ENCODE measurements around the gene UGT1A9.

DNA sequence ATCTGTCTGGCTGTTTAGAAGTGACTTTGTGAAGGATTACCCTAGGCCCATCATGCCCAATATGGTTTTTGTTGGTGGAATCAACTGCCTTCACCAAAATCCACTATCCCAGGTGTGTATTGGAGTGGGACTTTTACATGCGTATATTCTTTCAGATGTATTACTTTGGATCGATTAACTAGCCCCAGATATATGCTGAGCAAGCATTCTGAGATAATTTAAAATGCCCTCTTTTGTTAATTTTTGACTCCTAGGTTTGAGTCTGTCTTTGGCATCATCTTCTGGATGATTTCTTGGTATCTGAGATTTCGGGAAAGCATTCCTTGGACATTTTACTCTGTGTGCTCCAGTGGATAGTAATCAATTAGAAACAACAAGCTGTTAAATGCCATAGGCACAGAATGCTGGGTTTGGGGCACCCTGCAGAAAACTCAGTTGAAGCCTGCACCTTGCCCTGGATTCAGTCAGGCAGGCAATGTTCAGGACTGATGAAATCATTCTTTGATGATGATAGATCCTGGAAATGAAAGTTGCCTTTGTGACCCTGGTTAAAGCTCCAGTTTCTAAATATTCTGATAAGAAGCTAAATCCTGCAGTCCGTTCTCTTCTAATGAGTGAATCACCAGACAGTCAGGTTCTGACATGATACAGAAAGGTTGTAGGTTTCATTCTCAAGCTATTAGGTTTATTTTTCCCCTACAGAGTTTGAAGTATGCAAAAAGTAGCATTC lies 89.5 kb downstream of the UGT1A9 start:
- TF ChIP-seq RCOR1 (conservative IDR thresholded peaks at IDR 0.05; ENCODE audit: low read depth, low read length) (no peak), TCF7 (IDR thresholded peaks at IDR 0.05; ENCODE audit: borderline replicate concordance) (no peak), HDAC6 (IDR thresholded peaks at IDR 0.05; ENCODE audit: unreplicated experiment) (no peak), RB1 (IDR thresholded peaks at IDR 0.05; ENCODE audit: borderline replicate concordance) (no peak), CHD4 (IDR thresholded peaks at IDR 0.05) (no peak), ESRRA (IDR thresholded peaks at IDR 0.05; ENCODE audit: low read length) (no peak), CBFB (IDR thresholded peaks at IDR 0.05; ENCODE audit: low read depth) (no peak), MTA2 (IDR thresholded peaks at IDR 0.05; ENCODE audit: low read depth) (no peak), SRF (IDR thresholded peaks at IDR 0.05; ENCODE audit: low read depth in 2 of 2, low read length in 2 of 2) (no peak), NFXL1 (IDR thresholded peaks at IDR 0.05; ENCODE audit: borderline replicate concordance) (no peak)
- TF ChIP-seq, protein P1, sequence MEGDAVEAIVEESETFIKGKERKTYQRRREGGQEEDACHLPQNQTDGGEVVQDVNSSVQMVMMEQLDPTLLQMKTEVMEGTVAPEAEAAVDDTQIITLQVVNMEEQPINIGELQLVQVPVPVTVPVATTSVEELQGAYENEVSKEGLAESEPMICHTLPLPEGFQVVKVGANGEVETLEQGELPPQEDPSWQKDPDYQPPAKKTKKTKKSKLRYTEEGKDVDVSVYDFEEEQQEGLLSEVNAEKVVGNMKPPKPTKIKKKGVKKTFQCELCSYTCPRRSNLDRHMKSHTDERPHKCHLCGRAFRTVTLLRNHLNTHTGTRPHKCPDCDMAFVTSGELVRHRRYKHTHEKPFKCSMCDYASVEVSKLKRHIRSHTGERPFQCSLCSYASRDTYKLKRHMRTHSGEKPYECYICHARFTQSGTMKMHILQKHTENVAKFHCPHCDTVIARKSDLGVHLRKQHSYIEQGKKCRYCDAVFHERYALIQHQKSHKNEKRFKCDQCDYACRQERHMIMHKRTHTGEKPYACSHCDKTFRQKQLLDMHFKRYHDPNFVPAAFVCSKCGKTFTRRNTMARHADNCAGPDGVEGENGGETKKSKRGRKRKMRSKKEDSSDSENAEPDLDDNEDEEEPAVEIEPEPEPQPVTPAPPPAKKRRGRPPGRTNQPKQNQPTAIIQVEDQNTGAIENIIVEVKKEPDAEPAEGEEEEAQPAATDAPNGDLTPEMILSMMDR (IDR thresholded peaks at IDR 0.05 in 2 of 3, conservative IDR thresholded peaks at IDR 0.05 in 1 of 3; ENCODE audit: control insufficient read depth in 2 of 3, extremely low read depth in 1 of 3, insufficient read depth in 1 of 3, low read depth in 3 of 3, low read length in 3 of 3): no peak
- TF ChIP-seq, protein P2, sequence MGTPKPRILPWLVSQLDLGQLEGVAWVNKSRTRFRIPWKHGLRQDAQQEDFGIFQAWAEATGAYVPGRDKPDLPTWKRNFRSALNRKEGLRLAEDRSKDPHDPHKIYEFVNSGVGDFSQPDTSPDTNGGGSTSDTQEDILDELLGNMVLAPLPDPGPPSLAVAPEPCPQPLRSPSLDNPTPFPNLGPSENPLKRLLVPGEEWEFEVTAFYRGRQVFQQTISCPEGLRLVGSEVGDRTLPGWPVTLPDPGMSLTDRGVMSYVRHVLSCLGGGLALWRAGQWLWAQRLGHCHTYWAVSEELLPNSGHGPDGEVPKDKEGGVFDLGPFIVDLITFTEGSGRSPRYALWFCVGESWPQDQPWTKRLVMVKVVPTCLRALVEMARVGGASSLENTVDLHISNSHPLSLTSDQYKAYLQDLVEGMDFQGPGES (IDR thresholded peaks at IDR 0.05): no peak
- TF ChIP-seq, protein P3, sequence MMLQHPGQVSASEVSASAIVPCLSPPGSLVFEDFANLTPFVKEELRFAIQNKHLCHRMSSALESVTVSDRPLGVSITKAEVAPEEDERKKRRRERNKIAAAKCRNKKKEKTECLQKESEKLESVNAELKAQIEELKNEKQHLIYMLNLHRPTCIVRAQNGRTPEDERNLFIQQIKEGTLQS (IDR thresholded peaks at IDR 0.05; ENCODE audit: borderline replicate concordance, extremely low read depth, low read depth, low read length): no peak
